ENCODE measurements around the gene FAM72C.
"Not testable (repeated sequence)": the region's sequence is repeated elsewhere in the genome, so short reads cannot be mapped to it uniquely, and the experiment has no call there.

- TF ChIP-seq CTCF (IDR thresholded peaks at IDR 0.05; ENCODE audit: low read depth, low read length); EZH2phosphoT487 (IDR thresholded peaks at IDR 0.05; ENCODE audit: low read depth): not testable (repeated sequence)
Observed at GRCh38 chr1:144012168-144012733, 40.5 kb upstream of the FAM72C start.
